ENCODE results near the gene PDGFC.

GRCh38 chr4:156884183-156884582, 87.4 kb downstream of the PDGFC start:
- TF ChIP-seq POLR2AphosphoS5 (IDR thresholded peaks at IDR 0.05): no peak
- TF ChIP-seq REST (IDR thresholded peaks at IDR 0.05; ENCODE audit: borderline replicate concordance): no peak
